ENCODE data around the gene DHCR7. TPM values are rescaled to one million over a fixed set of nuclear protein-coding genes. Genes with fewer than 3 reads are reported as not detected.

Gene DHCR7
- total RNA-seq, 4 donors from 2014 or later = 5.0 to 101 (median 36.8) TPM

DNA sequence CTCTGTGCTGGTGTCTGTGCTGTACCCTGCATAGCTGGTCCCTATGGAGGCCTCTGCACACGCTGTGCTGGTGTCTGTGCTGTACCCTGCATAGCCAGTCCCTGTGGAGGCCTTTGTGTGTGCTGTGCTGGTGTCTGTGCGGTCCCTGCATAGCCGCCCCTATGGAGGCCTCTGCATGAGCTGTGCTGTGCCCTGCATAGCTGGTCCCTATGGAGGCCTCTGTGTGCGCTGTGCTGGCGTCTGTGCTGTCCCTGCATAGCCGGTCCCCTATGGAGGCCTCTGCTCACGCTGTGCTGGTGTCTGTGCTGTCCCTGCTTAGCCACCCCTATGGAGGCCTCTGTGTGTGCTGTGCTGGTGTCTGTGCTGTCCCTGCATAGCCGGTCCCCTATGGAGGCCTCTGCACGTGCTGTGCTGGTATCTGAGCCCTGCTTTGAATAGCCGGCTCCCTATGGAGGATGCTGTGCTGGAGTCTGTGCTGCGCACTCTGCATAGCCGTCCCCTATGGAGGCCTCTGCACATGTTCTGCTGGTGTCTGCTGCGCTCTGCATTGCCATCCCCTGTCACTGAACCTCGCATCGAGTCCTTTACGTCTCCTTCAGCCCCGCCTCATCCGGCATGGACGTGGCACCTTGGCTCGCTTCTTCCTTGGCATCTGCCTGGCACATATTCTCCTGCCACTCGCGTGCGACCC is 11.0 kb upstream of the DHCR7 start:
- peaks cover 0 to 5% (median 2%) of the 10 kb centered on the region in 4 donors for H3K4me1 ChIP-seq
- no peak overlapping the region for H3K27ac ChIP-seq
- no peaks in the 10 kb centered on the region for H3K27me3 ChIP-seq
- TF ChIP-seq POLR2A (IDR thresholded peaks at IDR 0.05) = no peak
- TF ChIP-seq, protein P1, sequence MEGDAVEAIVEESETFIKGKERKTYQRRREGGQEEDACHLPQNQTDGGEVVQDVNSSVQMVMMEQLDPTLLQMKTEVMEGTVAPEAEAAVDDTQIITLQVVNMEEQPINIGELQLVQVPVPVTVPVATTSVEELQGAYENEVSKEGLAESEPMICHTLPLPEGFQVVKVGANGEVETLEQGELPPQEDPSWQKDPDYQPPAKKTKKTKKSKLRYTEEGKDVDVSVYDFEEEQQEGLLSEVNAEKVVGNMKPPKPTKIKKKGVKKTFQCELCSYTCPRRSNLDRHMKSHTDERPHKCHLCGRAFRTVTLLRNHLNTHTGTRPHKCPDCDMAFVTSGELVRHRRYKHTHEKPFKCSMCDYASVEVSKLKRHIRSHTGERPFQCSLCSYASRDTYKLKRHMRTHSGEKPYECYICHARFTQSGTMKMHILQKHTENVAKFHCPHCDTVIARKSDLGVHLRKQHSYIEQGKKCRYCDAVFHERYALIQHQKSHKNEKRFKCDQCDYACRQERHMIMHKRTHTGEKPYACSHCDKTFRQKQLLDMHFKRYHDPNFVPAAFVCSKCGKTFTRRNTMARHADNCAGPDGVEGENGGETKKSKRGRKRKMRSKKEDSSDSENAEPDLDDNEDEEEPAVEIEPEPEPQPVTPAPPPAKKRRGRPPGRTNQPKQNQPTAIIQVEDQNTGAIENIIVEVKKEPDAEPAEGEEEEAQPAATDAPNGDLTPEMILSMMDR (IDR thresholded peaks at IDR 0.05) = no peak
- H3K4me3 ChIP-seq = no peak overlapping the region
- H3K36me3 ChIP-seq = peaks cover 0 to 96% (median 0%) of the 10 kb centered on the region in 3 donors
- no peaks in the 10 kb centered on the region for H3K9me3 ChIP-seq
- DNase-seq = peak in 1 of 3 donors; percentile 28

DNA sequence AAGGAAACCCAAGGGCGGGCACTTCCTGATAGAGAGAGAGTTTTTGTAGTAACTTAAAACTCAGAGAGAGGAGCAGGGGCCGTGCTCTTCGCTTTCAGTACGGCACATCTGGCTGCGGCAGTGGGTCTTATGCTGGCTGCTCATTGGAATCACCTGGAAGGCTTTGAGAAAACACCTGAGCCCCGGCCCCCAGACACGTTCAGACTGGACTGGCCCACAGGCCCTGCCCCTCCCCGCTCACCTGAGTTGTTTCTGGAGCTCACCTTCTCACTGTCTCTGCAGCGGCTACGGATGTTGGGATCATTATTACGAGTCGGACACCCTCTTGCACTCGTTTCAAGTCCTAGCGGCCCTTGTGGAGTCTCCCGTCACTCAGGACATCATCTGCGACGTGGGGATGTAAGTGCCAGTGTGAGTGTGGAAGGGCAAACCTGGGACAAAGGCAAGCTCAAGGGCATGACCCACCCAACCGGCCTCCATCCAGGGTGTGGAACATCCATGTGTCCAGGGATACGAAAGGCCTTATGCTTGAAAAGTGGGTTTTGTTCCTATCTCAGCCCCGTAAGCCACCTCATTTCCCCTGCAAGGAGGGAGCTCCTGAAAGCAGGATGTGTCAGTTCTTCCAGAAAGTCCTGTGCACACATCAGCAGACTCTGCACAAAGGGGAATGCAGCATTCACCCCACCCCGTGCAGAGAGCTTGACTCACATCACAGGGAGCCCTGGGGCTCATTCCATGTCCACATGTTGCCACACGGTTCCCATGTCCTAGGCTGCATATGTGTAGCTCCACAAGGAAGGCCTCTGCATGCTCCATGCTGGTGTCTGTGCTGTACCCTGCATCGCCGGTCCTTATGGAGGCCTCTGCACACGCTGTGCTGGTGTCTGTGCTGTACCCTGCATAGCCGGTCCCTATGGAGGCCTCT is 10.2 kb upstream of the DHCR7 start:
- DNase-seq = peak in 1 of 3 donors; percentile 19
- H3K9me3 ChIP-seq = no peaks in the 10 kb centered on the region
- no peaks in the 10 kb centered on the region for H3K27me3 ChIP-seq
- TF ChIP-seq, protein P1 (IDR thresholded peaks at IDR 0.05) = no peak
- TF ChIP-seq POLR2A (IDR thresholded peaks at IDR 0.05) = no peak
- H3K36me3 ChIP-seq = peaks cover 0 to 88% (median 0%) of the 10 kb centered on the region in 3 donors
- H3K4me1 ChIP-seq = peaks cover 0 to 9% (median 5%) of the 10 kb centered on the region in 4 donors
- H3K27ac ChIP-seq = no peak overlapping the region
- H3K4me3 ChIP-seq = no peak overlapping the region

- DNase-seq = peak in 1 of 3 donors; percentile 8
- peaks cover 0 to 15% (median 5%) of the 10 kb centered on the region in 4 donors for H3K4me1 ChIP-seq
- no peak overlapping the region for H3K4me3 ChIP-seq
- no peaks in the 10 kb centered on the region for H3K9me3 ChIP-seq
- peaks cover 0 to 72% (median 0%) of the 10 kb centered on the region in 3 donors for H3K36me3 ChIP-seq
- H3K27me3 ChIP-seq = no peaks in the 10 kb centered on the region
- TF ChIP-seq, protein P1 (IDR thresholded peaks at IDR 0.05) = no peak
- TF ChIP-seq POLR2A (IDR thresholded peaks at IDR 0.05) = no peak
- no peak overlapping the region for H3K27ac ChIP-seq
These were observed 8.6 kb upstream of the DHCR7 start for GRCh38 chr11:71456831-71457230.

- H3K4me1 ChIP-seq = peaks cover 0 to 20% (median 5%) of the 10 kb centered on the region in 4 donors
- H3K27ac ChIP-seq = no peak overlapping the region
- H3K9me3 ChIP-seq = no peaks in the 10 kb centered on the region
- H3K4me3 ChIP-seq = no peak overlapping the region
- DNase-seq = peak in 1 of 3 donors; percentile 18
- no peak for TF ChIP-seq POLR2A (IDR thresholded peaks at IDR 0.05)
- TF ChIP-seq, protein P1 (IDR thresholded peaks at IDR 0.05) = no peak
- H3K27me3 ChIP-seq = no peaks in the 10 kb centered on the region
- peaks cover 0 to 67% (median 0%) of the 10 kb centered on the region in 3 donors for H3K36me3 ChIP-seq
These were observed 8.1 kb upstream of the DHCR7 start for GRCh38 chr11:71456294-71456693.

DNA sequence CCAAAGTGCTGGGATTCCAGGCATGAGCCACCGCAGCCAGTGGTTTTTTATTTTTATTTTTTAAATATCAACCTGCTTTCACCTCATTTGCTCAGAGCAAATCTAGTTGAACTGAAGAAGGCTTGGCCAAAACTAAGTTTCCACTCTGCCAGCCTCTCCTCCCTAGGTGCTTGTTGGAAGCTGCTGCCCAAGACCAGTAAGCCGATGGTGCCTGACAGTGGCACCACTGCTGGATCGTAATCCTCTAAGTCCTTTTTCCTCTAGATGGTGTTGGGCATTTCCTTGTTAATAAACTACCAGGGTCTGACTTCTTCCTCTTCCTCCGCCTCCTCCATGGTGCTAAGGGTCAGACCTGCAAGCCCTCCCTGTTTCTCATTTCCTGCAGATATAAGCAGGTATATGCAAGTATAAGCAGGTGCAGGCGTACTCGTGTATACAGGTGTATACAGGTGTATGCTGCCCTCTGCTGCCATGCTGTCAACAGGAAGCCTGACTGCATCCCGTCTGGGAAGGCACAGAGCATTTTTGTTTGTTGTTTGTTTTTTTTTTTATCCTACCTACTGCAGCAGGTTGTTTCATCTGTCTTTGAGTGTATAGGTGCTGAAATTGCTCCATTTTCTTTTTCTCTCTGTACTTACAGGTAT is 6.4 kb upstream of the DHCR7 start:
- H3K27ac ChIP-seq = peak overlapping the region in 2 of 4 donors; percentile 42 to 94
- H3K27me3 ChIP-seq = no peaks in the 10 kb centered on the region
- peak; percentile 25 to 78 (median 62) for DNase-seq
- H3K4me3 ChIP-seq = peak overlapping the region in 2 of 4 donors; percentile 92 to 99
- peaks cover 0 to 30% (median 5%) of the 10 kb centered on the region in 4 donors for H3K4me1 ChIP-seq
- H3K9me3 ChIP-seq = no peaks in the 10 kb centered on the region
- peaks cover 0 to 50% (median 0%) of the 10 kb centered on the region in 3 donors for H3K36me3 ChIP-seq
- peak; percentile 33 to 64 for TF ChIP-seq POLR2A (IDR thresholded peaks at IDR 0.05)
- TF ChIP-seq, protein P1 (IDR thresholded peaks at IDR 0.05) = peak in 4 of 6 experiments; percentile 27 to 69 (median 62)

Data from Peyer's patch (tissue), 4 donors.